Right lung (tissue), 5 donors: ENCODE data around the gene CEP104. TPM values are rescaled to one million over a fixed set of nuclear protein-coding genes. Genes with fewer than 3 reads are reported as not detected.
A peak's percentile ranks its signal among the peaks of the same experiment; 100 is the strongest.

Experiments
- DNase-seq, 2 donors: peaks; one replicate each; pipeline ENCODE4 v3.0.0-alpha.2; 2013
- polyA plus RNA-seq, 5 donors: library from polyadenylated mRNA; unstranded; fragments of 120-200 nt; gene quantifications; one replicate each; pipeline versions ENCODE4 v1.2.1 to v1.2.3, GENCODE V29; 2013; ENCODE audit warnings: inconsistent platforms in 1 of 5, low replicate concordance in 1 of 5; ENCODE audit not compliant: insufficient read length in 5 of 5, insufficient read depth in 1 of 5

Gene CEP104
- polyA plus RNA-seq, 5 donors: 27.1 to 35.9 (median 28.1) TPM

- DNase-seq: no peak
Observed at GRCh38 chr1:3779912-3780416, 77.0 kb downstream of the CEP104 start.

DNA sequence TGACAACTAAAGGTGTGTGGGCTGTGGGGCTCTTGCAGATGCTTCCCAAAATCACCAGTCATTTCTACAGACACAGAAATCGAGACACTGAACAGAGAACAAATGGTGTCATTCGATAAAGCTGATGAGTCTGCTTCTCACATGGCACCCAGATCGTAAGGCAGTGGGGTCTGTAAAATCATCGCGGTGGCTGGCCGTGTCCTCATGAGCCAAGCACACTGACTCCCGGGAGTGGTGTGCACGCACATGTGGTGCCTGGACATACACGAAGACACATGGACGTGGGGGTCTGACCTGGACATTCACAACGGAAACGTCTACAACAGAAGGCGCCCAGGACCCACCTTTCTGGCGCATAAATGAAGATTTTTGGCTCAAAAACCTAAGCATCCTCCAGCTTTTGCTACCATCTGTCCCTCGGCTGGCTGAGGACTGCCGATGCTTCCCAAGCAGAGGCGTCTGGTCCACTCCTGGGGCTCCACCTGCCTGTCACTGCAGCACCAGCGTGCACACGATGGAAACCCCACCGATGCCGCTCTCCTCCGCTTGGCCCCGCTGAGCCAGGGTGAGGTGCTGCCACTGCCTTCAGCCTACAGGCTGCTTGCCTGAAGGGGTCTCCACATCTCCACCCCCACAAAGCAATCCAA lies 77.6 kb downstream of the CEP104 start:
- DNase-seq: no peak

DNA sequence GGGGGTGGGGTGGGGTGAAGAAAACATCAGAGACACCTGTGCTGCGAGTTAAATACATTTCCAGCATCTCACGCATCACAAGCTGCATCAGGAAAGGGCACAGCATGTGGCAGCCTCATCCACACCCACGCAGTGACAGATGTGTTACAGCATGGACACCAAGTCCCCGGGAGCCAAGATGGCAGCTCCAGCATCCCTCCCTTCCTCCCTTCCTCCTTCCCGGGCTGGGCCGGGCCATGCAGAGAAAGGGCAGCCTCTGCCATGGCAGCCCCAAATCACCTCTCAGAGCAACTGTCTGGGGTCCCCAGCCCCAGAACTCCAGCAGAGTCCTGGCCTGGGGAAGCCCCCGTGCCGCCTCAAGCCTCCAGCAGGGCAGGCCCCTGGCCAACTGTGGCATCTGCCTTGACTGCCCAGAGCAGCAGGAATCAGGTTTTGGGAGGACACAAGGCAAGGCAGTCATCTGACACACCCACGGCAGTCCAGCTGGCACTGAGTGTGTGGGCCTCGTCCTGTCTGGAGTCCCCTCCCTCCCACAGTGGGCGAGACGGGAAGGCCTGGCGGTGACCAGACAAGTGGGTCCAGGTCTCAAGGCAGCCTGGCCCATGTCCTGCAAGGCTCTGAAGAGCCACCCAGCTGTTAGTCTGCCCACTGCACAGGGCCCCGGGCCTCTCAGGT lies 78.3 kb downstream of the CEP104 start:
- DNase-seq: no peak

DNA sequence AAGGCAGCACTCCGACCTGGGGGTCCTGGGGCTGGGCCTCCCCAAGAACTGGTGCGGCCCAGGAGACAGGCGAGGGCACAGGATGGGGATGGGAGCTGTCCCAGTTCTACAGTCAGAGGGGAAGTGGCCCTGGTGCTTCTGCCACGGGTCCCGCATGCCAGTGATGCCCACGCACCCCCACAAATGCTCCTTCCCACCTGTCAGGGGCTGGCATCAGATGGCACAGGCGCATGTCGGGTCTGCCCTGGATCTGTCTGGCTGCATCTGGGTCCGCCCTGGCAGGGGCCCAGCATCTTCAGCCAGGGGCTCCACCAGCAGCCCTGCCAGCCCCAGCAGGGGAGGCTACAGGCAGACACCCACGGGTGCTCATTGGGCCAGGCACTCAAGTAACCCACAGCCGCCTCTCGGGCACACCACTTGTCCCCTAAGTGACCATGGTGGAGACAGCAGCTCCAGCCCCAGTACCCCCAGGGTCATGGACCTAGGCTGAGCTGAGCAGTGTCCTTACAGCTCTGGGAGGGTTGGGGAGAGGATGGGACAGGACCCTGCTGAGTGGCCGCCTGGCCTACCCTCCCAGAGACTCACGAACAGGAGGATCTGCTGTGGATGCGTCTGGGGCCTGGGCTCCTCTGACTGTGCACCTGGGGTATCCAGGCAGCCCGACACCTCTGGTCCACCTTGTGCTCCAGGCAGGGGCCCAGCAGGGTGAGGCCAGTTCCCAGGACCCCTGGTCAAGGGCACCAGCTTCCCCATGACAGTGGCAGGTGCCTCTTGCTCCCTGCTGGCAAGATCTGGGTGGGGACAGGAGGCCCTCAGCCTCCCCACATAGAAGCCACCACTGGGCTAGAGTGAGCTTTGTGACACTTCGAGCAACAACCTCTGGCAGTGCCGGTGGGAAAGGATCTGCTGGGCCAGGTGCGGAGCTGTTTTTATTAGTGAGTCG lies 79.1 kb downstream of the CEP104 start:
- DNase-seq: no peak

DNA sequence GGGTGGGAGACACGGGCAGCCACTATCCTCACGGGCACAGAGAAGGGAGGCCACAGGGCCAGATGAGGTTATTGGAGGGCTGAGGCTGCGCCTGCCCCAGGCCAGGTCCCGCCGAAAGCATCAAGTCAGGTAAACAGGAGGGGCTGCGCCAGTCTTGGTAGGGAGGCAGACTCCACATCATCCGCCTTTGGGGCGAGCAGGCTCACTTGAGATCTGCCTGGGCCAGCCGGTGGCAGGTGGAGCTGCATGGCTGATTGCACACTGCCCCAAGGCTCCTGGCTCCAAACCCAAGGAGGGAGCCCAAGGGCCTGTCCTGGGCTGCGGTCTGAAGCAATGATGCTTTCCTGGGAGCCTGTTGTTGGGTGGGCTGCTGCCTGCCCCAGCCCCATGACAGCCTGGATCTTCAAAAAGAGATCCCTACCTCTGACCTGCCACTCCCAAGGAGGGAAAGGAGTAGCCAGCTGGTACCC lies 79.9 kb downstream of the CEP104 start:
- no peak for DNase-seq

GRCh38 chr1:3776231-3776961 lies 80.6 kb downstream of the CEP104 start:
- no peak for DNase-seq

DNA sequence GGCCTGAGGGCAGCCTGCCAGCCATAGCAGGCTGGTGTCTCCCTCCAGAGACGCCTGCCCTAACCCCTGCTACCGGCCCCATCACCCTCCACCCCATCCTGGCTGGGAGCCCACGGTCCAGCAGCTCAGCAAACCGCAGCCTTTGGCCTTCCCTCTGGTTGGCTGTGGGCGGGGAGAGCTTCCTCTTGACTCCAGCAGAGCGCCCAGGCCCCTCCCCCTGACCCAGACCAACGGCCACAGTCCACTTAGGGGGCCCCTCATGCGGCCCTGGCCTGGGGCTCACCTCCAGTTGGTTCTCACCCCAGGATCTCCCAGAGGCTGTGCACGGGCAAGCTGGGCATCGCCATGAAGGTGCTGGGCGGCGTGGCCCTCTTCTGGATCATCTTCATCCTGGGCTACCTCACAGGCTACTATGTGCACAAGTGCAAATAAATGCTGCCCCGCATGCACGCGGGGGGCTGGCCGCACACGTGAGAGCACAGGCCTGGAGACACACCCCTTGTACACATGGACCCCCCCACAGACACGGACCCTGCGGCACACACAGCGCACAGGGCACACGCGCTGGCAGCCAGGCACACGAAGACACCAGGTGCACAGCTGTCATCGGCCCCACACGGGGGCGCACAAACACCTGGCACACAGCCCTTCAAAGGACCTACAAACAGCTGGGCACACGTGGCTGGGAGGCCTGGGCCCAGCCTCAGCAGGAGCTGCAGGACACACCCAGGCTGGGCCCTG lies 81.4 kb downstream of the CEP104 start:
- DNase-seq: peak; percentile 20 to 33

GRCh38 chr1:3774946-3775489 lies 82.0 kb downstream of the CEP104 start:
- no peak for DNase-seq

DNA sequence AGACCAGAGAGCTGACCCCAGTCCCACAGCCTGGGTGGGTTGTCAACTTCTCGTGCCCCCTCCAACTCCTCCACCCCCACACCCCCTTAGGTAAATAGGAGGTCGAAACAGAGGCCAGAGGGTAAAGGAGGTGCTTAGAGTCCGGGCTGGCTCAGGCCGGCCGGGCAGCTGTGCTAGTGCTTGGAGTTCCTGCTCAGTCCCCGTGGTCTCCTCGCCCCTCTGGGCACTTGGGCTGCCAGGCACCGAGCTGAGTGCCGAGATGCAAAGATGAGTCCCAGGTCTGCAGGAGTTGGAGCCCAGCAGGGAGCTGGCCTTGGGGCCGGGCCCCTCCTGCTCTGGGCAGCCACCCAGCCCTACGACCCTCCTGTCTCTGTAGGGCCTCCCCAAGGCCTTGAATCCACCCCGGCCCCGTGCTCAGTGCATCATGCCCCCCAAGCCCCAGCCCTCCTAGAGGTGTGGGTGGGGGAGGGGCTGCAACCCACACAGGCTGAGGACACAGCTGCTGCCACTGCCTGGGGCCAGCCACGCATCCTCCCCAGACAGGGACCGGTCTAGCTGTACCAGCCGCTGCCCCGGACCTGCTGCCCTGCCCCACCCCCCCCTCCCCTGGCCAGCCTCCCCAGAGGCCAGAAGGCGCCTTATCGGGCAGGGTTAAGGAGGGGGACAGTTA lies 82.6 kb downstream of the CEP104 start:
- no peak for DNase-seq

- no peak for DNase-seq
Observed at GRCh38 chr1:3773572-3774275, 83.3 kb downstream of the CEP104 start.

DNA sequence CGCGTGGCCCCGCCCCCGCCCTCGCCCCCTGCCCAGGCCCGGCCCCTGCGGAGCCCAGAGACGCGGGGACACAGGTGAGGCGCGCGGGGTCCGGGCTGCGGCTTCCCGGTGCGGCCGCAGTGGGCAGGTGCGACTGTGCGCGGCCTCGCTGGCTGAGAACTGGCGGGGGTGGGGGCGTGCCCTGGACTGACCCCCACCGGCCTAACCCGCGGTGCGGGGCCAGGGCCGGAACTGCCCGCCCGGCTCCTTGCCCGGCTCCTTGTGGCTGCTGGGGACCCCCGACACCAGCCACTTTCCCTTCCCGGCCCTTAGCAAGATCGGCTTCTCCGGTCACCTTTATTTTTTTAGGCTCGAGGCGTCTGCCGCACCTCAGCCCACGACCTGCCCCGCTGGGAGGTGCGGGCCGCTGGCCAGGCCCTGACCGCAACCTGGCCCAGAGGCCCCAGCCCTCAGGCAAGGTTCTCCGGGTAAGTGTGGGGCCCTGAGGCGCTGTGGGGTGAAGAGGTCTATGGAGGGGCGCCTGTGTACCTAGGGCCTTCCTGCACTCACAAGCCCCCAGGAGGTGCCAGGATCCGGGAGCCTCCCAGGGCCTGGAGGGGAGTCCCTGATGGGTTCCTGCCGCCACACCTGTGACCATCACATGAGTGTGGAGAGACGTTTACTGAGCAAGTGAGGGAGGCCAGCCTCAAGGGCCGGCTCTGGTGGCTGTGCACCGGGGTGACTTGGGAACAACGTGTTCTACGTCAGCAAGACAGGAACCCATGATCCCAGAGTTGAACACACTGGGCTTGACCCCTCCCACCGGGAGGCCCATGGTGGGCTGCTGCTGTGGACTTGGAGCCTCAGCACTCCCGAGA lies 84.1 kb downstream of the CEP104 start, which contains the start of gene SMIM1:
Gene SMIM1 (plus strand): TSS at position 35 of the 857 bp plus-strand sequence. CDS start 2,625 bp downstream, outside the sequence.
- DNase-seq: no peak

DNA sequence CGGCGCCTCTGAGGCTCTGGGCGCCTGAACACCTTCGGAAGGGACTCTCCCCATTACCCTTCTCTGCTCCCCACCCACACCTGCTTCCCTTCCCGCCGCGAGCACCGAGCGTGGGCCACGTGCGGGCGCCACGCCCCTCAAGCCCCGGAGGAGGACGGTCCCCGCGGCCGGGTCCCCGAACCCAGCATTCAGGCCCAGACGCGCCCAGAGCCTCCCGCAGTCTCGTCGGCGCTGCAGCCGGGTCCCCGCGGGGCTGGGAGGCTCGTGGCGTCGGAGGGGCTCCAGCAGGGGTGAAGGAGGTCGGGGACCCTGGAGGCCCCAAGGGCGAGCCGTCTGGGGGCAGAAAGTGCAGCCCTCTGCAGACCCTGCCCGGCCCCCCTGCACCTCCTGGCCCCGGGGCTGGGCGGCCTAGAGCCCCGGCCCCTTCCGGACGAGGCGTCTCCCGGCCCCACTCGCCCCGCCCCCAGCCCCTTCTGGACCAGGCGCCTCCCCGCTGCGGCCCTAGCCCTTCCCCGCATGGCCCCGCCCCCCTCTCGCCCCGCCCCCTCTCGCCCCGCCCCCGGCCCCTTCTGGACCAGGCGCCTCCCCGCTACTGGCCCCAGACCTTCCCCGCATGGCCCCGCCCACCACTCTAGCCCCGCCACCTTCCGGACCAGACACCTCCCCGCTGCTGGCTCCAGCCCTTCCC lies 84.8 kb downstream of the CEP104 start:
- DNase-seq: peak; percentile 78 to 82

- no peak for DNase-seq
Observed at GRCh38 chr1:3771108-3772026, 85.6 kb downstream of the CEP104 start.

- DNase-seq: no peak
Observed at GRCh38 chr1:3770047-3770765, 86.8 kb downstream of the CEP104 start.

- DNase-seq: no peak
Observed at GRCh38 chr1:3768811-3769390, 88.1 kb downstream of the CEP104 start.
